Sigmoid colon (tissue), 7 donors: ENCODE results near the gene ACTL7A. TPM values are rescaled to one million over a fixed set of nuclear protein-coding genes. Genes with fewer than 3 reads are reported as not detected.

Source experiments
- DNase-seq: peaks from one replicate; pipeline ENCODE4 v3.0.0-alpha.2; 2019
- H3K27ac ChIP-seq, 4 donors: fragments of 200-600 bp; sonication (generic); one replicate each; pipeline ENCODE4 v1.5.1; 2016 to 2019; ENCODE audit warnings: mild to moderate bottlenecking in 1 of 4
- H3K27me3 ChIP-seq, 3 donors: fragments of 200-600 bp; sonication (generic); one replicate each; pipeline ENCODE4 v1.5.1; 2019; ENCODE audit warnings: mild to moderate bottlenecking in 1 of 3
- H3K36me3 ChIP-seq, 4 donors: fragments of 200-600 bp; sonication (generic); one replicate each; pipeline ENCODE4 v1.5.1; 2016 to 2019
- H3K4me1 ChIP-seq, 4 donors: fragments of 200-600 bp; sonication (generic); one replicate each; pipeline ENCODE4 v1.5.1; 2017 to 2019
- H3K4me3 ChIP-seq, 4 donors: fragments of 200-600 bp; sonication (generic); one replicate each; pipeline ENCODE4 v1.5.1; 2017 to 2019; ENCODE audit warnings: mild to moderate bottlenecking in 2 of 4, moderate library complexity in 1 of 4
- H3K9me3 ChIP-seq, 4 donors: fragments of 200-600 bp in 3 of 4; sonication (generic) in 3 of 4; one replicate each; pipeline versions ENCODE4 v1.5.1 to v1.6.1; 2013 to 2019
- CTCF ChIP-seq, 4 experiments: fragments of 450-650 bp in 3 of 4; fragments of 200-600 bp in 1 of 4; IDR thresholded peaks; one replicate each; pipeline ENCODE4 v1.5.1; 2016 to 2019; ENCODE audit warnings: antibody characterized with exemption in 4 of 4, mild to moderate bottlenecking in 3 of 4, moderate library complexity in 2 of 4
- EP300 ChIP-seq, 4 donors: sonication (generic); formaldehyde crosslinking; IDR thresholded peaks; one replicate each; pipeline ENCODE4 v1.6.1; 2017; ENCODE audit warnings: antibody characterized with exemption in 4 of 4
- POLR2A ChIP-seq, 2 donors: fragments of 450-650 bp; IDR thresholded peaks; one replicate each; pipeline ENCODE4 v1.6.1; 2016; ENCODE audit warnings: antibody characterized with exemption in 2 of 2, mild to moderate bottlenecking in 2 of 2, moderate library complexity in 2 of 2
- POLR2AphosphoS5 ChIP-seq, 4 donors: sonication (generic); formaldehyde crosslinking; IDR thresholded peaks; one replicate each; pipeline ENCODE4 v1.6.1; 2017; ENCODE audit warnings: antibody characterized with exemption in 4 of 4
- WGBS, 2 donors: extraction: QIAGEN DNeasy Blood & Tissue Kit; methylation state at CpG; one replicate each; pipeline ENCODE4 v1.1.7; 2013; 5-methylcytosine and 5-hydroxymethylcytosine counted together
- intact Hi-C: fragments of 100-400 bp; cut with DNase I; formaldehyde crosslinking; loops from one replicate; pipeline ENCODE4 v1.15.1; 2023
- polyA plus RNA-seq, 3 donors: library from polyadenylated mRNA; stranded (reverse); fragments of 200-250 nt; gene quantifications; one replicate each; pipeline ENCODE4 v1.2.3, GENCODE V29; 2013
- total RNA-seq, 4 donors: library from RNA; depleted of rRNA; stranded (reverse); fragments of >200 nt; gene quantifications; one replicate each; pipeline ENCODE4 v1.1.0, GENCODE V29; 2016
- donor health status: healthy with polysubstance abuse.
- donor health status: Bipolar disorder and iron deficiency.
- donor health status: healthy.

The ACTL7A gene
- total and polyA plus RNA-seq, 7 donors, result not detected

- DNase-seq, result no peak
- TF ChIP-seq CTCF (IDR thresholded peaks at IDR 0.05) (no peak), POLR2AphosphoS5 (IDR thresholded peaks at IDR 0.05) (no peak), EP300 (IDR thresholded peaks at IDR 0.05) (no peak), POLR2A (IDR thresholded peaks at IDR 0.05) (no peak)
- Histone ChIP-seq H3K36me3 (peaks cover 14 to 96% (median 50%) of the 10 kb centered on the region in 4 donors), H3K4me1 (no peaks in the 10 kb centered on the region), H3K27ac (no peak overlapping the region), H3K27me3 (no peaks in the 10 kb centered on the region), H3K4me3 (no peak overlapping the region), H3K9me3 (no peaks in the 10 kb centered on the region)
- intact Hi-C loops, result no loop called here
- 94 to 96% methylated on average over 2 of the region's 2 CpGs for WGBS, 2 donors
Observed at GRCh38 chr9:108877524-108877923, 15.5 kb downstream of the ACTL7A start.

- intact Hi-C loops, result no loop called here
Observed at GRCh38 chr9:108880738-108881316, 18.8 kb downstream of the ACTL7A start.

GRCh38 chr9:108882052-108882888, 20.2 kb downstream of the ACTL7A start:
- H3K27ac ChIP-seq, result no peak overlapping the region
- WGBS, 2 donors, result 97% methylated on average over 6 of the region's 6 CpGs
- no peaks in the 10 kb centered on the region for H3K9me3 ChIP-seq
- no peak for DNase-seq
- no peak overlapping the region for H3K4me3 ChIP-seq
- peaks cover 14 to 70% (median 32%) of the 10 kb centered on the region in 4 donors for H3K36me3 ChIP-seq
- TF ChIP-seq EP300 (IDR thresholded peaks at IDR 0.05), result no peak
- TF ChIP-seq CTCF (IDR thresholded peaks at IDR 0.05), result no peak
- TF ChIP-seq POLR2A (IDR thresholded peaks at IDR 0.05), result no peak
- no peak for TF ChIP-seq POLR2AphosphoS5 (IDR thresholded peaks at IDR 0.05)
- intact Hi-C loops, result no loop called here
- peaks cover 0 to 8% (median 2%) of the 10 kb centered on the region in 4 donors for H3K4me1 ChIP-seq
- no peaks in the 10 kb centered on the region for H3K27me3 ChIP-seq

More at GRCh38 chr9:108880738-108881316, 18.8 kb downstream of the ACTL7A start:
- 75 to 78% methylated on average over 3 of the region's 3 CpGs for WGBS, 2 donors
- no peak for TF ChIP-seq POLR2A (IDR thresholded peaks at IDR 0.05)
- no peak for TF ChIP-seq POLR2AphosphoS5 (IDR thresholded peaks at IDR 0.05)
- no peak for TF ChIP-seq EP300 (IDR thresholded peaks at IDR 0.05)
- no peak for TF ChIP-seq CTCF (IDR thresholded peaks at IDR 0.05)
- no peak for DNase-seq
- Histone ChIP-seq H3K9me3 (no peaks in the 10 kb centered on the region), H3K27me3 (no peaks in the 10 kb centered on the region), H3K4me1 (peaks cover 0 to 3% (median under 1%) of the 10 kb centered on the region in 4 donors), H3K27ac (no peak overlapping the region), H3K36me3 (peaks cover 14 to 74% (median 39%) of the 10 kb centered on the region in 4 donors), H3K4me3 (no peak overlapping the region)

- no peaks in the 10 kb centered on the region for H3K27me3 ChIP-seq
- DNase-seq, result no peak
- no peak overlapping the region for H3K27ac ChIP-seq
- H3K36me3 ChIP-seq, result peaks cover 12 to 69% (median 29%) of the 10 kb centered on the region in 4 donors
- peaks cover 0 to 8% (median 2%) of the 10 kb centered on the region in 4 donors for H3K4me1 ChIP-seq
- H3K4me3 ChIP-seq, result no peak overlapping the region
- intact Hi-C loops, result no loop called here
- 97 to 99% methylated on average over 3 of the region's 3 CpGs for WGBS, 2 donors
- H3K9me3 ChIP-seq, result no peaks in the 10 kb centered on the region
- TF ChIP-seq EP300 (IDR thresholded peaks at IDR 0.05) (no peak), CTCF (IDR thresholded peaks at IDR 0.05) (no peak), POLR2AphosphoS5 (IDR thresholded peaks at IDR 0.05) (no peak), POLR2A (IDR thresholded peaks at IDR 0.05) (no peak)
Observed at GRCh38 chr9:108883085-108883484, 21.0 kb downstream of the ACTL7A start.
